ENCODE results near the gene ZNF319. TPM values are rescaled to one million over a fixed set of nuclear protein-coding genes. Genes with fewer than 3 reads are reported as not detected.

Gene ZNF319
- total and polyA plus RNA-seq, 2 of the 8 experiments (the other 6 are each of a cell fraction or from before 2014, with no cell fraction given) = 3.3 to 5.5 TPM

DNA sequence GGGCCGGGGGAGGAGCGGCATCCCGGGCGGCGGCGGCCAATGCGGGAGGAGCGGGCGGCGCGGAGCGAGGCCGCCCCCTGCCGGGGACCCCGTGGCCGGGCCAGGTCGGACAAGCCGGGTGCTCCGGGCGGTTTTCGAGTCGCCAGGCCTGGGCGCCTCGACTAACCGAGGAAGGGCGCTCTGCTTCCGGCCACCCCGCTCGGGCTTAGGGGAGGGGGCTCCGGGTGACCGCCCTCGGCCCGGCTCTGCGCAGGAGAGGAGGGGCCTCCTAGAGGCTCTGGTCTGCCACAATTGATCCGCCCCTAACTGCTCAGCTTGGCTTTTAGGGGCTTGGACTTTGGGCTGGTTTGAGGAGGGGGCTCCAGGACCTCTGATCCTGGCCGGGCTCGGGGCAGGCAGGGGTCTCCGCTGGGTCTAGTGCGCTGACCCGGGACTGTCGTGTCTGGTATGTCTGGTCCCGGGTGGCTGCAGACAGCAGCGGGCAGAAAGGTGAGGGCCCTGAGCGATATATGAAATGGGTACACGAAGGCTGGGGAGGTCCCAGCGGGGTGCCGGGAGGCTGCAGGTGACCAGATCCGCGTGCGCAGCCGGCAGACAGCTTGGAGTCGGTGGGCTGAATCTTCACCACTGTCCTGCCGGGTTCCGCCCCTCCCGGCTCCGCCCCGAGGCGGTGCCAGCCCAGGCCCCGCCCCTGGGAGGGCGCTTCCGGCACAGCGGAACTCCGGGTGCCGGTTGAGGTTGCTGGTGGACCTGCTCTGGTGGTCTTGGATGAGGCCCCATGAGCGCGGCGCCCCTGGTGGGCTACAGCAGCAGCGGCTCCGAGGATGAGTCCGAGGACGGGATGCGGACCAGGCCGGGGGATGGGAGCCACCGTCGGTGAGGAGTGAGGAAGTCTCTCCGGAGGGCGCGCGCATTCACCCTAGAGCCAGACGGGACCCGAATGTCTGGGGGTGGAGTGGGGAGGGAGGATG lies 519 bp upstream of the ZNF319 start, which contains the start of gene USB1 (continued):
- TF ChIP-seq CREB1 (IDR thresholded peaks at IDR 0.05) = no peak
- TF ChIP-seq BRCA1 (IDR thresholded peaks at IDR 0.05; ENCODE audit: low read depth, low read length) = no peak
- TF ChIP-seq POLR2A (IDR thresholded peaks at IDR 0.05; ENCODE audit: control extremely low read depth in 1 of 2, low read depth in 2 of 2, low read length in 2 of 2) = peak in 1 of 2 experiments; percentile 72; a peak in 2 of 3 replicates
- peak; percentile 31 for TF ChIP-seq CTBP2 (IDR thresholded peaks at IDR 0.05; ENCODE audit: borderline replicate concordance, insufficient read depth, insufficient read length, low read length)
- TF ChIP-seq SIRT6 (IDR thresholded peaks at IDR 0.05; ENCODE audit: low read length) = no peak
